GM12891 (cell line): Measurements from ENCODE around the gene RFNG.
A peak's percentile ranks its signal among the peaks of the same experiment; 100 is the strongest.

Source experiments
- DNase-seq: peaks from one replicate; pipeline ENCODE4 v3.0.0; 2011; ENCODE audit warnings: low spot score; ENCODE audit not compliant: insufficient read length
- FAIRE-seq: peaks from 2 replicates; lab custom pipeline; 2011; peaks lifted over from hg19 to GRCh38; lab: Jason Lieb, UNC
- PAX5 ChIP-seq: IDR thresholded peaks from 2 replicates; pipeline ENCODE4 v1.6.1; 2011; ENCODE audit warnings: low read length, moderate library complexity, mild to moderate bottlenecking; ENCODE audit not compliant: insufficient read depth, severe bottlenecking
- POLR2A ChIP-seq: IDR thresholded peaks from 2 replicates; pipeline ENCODE4 v1.6.1; 2011; ENCODE audit warnings: low read depth, low read length, control low read depth
- POLR2AphosphoS5 ChIP-seq: IDR thresholded peaks from 2 replicates; pipeline ENCODE4 v1.6.1; 2011; ENCODE audit warnings: low read depth, low read length, control low read depth
- POU2F2 ChIP-seq: IDR thresholded peaks from 2 replicates; pipeline ENCODE4 v1.6.1; 2011; ENCODE audit warnings: low read depth, mild to moderate bottlenecking, control low read depth, low read length, moderate library complexity
- SPI1 ChIP-seq: IDR thresholded peaks from 2 replicates; pipeline ENCODE4 v1.6.1; 2011; ENCODE audit warnings: low read depth, low read length, control low read depth
- TAF1 ChIP-seq: IDR thresholded peaks from 2 replicates; pipeline ENCODE4 v1.6.1; 2011; ENCODE audit warnings: low read depth, low read length, control low read depth

The RFNG gene

GRCh38 chr17:82083533-82084359 is 32.1 kb upstream of the RFNG start:
- DNase-seq (no peak), FAIRE-seq (no peak)
- TF ChIP-seq PAX5 (no peak), POU2F2 (no peak), POLR2AphosphoS5 (no peak), POLR2A (no peak), SPI1 (no peak), TAF1 (no peak)

GRCh38 chr17:82083009-82083408 is 31.4 kb upstream of the RFNG start:
- DNase-seq: no peak
- FAIRE-seq: no peak
- TF ChIP-seq POU2F2 (no peak), POLR2AphosphoS5 (no peak), TAF1 (no peak), PAX5 (no peak), POLR2A (no peak), SPI1 (no peak)

- DNase-seq: no peak
- no peak for TF ChIP-seq POU2F2
- no peak for TF ChIP-seq TAF1
- no peak for TF ChIP-seq PAX5
- no peak for TF ChIP-seq POLR2A
- no peak for TF ChIP-seq POLR2AphosphoS5
- TF ChIP-seq SPI1: no peak
- FAIRE-seq: no peak
Measured at GRCh38 chr17:82082456-82082855, 30.8 kb upstream of the RFNG start.

GRCh38 chr17:82081966-82082365 is 30.4 kb upstream of the RFNG start:
- FAIRE-seq (no peak), DNase-seq (no peak)
- TF ChIP-seq SPI1 (no peak), PAX5 (no peak), POLR2AphosphoS5 (no peak)

- no peak for FAIRE-seq
- DNase-seq: no peak
- TF ChIP-seq SPI1 (no peak), POLR2AphosphoS5 (no peak), TAF1 (no peak), POLR2A (no peak), PAX5 (no peak), POU2F2 (no peak)
Measured at GRCh38 chr17:82081546-82081945, 29.9 kb upstream of the RFNG start.

- FAIRE-seq (no peak), DNase-seq (no peak)
Measured at GRCh38 chr17:82080789-82081464, 29.3 kb upstream of the RFNG start.

GRCh38 chr17:82080048-82080788 is 28.6 kb upstream of the RFNG start:
- DNase-seq: no peak
- no peak for TF ChIP-seq POLR2AphosphoS5
- TF ChIP-seq POU2F2: no peak
- no peak for TF ChIP-seq PAX5
- no peak for TF ChIP-seq SPI1
- TF ChIP-seq POLR2A: no peak
- TF ChIP-seq TAF1: no peak
- FAIRE-seq: no peak

More at GRCh38 chr17:82080789-82081464, 29.3 kb upstream of the RFNG start:
- TF ChIP-seq POU2F2: no peak
- no peak for TF ChIP-seq PAX5
- 0 out of 2 replicates have a peak, but pooled peaks have one; percentile 24 for TF ChIP-seq POLR2AphosphoS5

GRCh38 chr17:82079001-82079677 is 27.5 kb upstream of the RFNG start:
- FAIRE-seq: no peak
- TF ChIP-seq POU2F2 (no peak), POLR2AphosphoS5 (0 out of 2 replicates have a peak, but pooled peaks have one; percentile 19), POLR2A (0 out of 2 replicates have a peak, but pooled peaks have one; percentile 36)
- DNase-seq: no peak

GRCh38 chr17:82078433-82078832 is 26.8 kb upstream of the RFNG start:
- TF ChIP-seq PAX5: no peak
- TF ChIP-seq POLR2AphosphoS5: 0 out of 2 replicates have a peak, but pooled peaks have one; percentile 7
- FAIRE-seq (no peak), DNase-seq (no peak)
